ENCODE results near the gene CEP41. TPM values are rescaled to one million over a fixed set of nuclear protein-coding genes. Genes with fewer than 3 reads are reported as not detected.

The CEP41 gene
- total and polyA plus RNA-seq, 10 of the 15 experiments (the other 5 are each of a cell fraction or from before 2014, with no cell fraction given) = 11.4 to 43.0 (median 24.7) TPM

DNA sequence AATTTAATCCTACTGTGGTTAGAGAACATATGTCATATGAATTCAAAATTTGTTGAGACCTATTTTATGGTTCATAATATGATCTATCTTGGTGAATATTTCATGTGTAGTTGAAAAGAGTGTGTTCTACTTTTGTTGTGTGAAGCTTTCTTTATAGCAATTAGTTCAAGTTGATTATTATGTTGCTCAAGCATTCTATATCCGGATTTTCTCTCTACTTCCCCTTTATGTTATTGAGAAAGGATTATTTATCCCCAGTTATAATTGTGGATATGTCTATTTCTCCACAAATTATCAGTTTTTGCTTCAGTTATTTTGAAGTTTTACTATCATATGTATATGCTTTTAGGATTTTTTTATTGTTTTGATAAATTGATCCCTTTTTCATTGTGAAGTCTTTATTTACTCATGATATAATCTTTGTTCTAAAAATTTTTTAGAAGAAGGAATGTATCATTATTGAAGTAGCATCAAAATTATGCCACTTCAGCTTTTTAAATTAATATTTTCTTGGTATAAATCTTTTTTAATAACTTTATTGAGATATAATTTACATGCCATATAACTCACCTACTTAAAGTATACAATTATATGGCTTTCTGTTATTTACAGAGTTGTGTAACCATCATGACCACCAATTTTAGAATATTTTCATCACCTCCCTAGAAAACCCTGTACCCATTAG is 39.0 kb upstream of the CEP41 start:
- TF ChIP-seq POLR2A (IDR thresholded peaks at IDR 0.05; ENCODE audit: low read depth, low read length) (no peak), KDM1A (IDR thresholded peaks at IDR 0.05; ENCODE audit: borderline replicate concordance) (no peak), ZBED1 (IDR thresholded peaks at IDR 0.05; ENCODE audit: borderline replicate concordance) (no peak), TAF1 (IDR thresholded peaks at IDR 0.05; ENCODE audit: borderline replicate concordance, low read depth, low read length) (no peak), KLF5 (IDR thresholded peaks at IDR 0.05; ENCODE audit: partially characterized antibody) (no peak)
- TF ChIP-seq, protein P1, sequence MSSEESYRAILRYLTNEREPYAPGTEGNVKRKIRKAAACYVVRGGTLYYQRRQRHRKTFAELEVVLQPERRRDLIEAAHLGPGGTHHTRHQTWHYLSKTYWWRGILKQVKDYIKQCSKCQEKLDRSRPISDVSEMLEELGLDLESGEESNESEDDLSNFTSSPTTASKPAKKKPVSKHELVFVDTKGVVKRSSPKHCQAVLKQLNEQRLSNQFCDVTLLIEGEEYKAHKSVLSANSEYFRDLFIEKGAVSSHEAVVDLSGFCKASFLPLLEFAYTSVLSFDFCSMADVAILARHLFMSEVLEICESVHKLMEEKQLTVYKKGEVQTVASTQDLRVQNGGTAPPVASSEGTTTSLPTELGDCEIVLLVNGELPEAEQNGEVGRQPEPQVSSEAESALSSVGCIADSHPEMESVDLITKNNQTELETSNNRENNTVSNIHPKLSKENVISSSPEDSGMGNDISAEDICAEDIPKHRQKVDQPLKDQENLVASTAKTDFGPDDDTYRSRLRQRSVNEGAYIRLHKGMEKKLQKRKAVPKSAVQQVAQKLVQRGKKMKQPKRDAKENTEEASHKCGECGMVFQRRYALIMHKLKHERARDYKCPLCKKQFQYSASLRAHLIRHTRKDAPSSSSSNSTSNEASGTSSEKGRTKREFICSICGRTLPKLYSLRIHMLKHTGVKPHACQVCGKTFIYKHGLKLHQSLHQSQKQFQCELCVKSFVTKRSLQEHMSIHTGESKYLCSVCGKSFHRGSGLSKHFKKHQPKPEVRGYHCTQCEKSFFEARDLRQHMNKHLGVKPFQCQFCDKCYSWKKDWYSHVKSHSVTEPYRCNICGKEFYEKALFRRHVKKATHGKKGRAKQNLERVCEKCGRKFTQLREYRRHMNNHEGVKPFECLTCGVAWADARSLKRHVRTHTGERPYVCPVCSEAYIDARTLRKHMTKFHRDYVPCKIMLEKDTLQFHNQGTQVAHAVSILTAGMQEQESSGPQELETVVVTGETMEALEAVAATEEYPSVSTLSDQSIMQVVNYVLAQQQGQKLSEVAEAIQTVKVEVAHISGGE (CRISPR knock-in tag; IDR thresholded peaks at IDR 0.05) = no peak
- TF ChIP-seq, protein P2, sequence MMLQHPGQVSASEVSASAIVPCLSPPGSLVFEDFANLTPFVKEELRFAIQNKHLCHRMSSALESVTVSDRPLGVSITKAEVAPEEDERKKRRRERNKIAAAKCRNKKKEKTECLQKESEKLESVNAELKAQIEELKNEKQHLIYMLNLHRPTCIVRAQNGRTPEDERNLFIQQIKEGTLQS (IDR thresholded peaks at IDR 0.05; ENCODE audit: borderline replicate concordance, extremely low read depth, low read depth, low read length) = no peak
- TF ChIP-seq, protein P3, sequence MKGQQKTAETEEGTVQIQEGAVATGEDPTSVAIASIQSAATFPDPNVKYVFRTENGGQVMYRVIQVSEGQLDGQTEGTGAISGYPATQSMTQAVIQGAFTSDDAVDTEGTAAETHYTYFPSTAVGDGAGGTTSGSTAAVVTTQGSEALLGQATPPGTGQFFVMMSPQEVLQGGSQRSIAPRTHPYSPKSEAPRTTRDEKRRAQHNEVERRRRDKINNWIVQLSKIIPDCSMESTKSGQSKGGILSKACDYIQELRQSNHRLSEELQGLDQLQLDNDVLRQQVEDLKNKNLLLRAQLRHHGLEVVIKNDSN (IDR thresholded peaks at IDR 0.05; ENCODE audit: borderline replicate concordance, extremely low read length, insufficient read depth, low read depth, low read length) = no peak
- in situ Hi-C loops (cut with MboI) (no loop called here), intact Hi-C loops (cut with micrococcal nuclease; ENCODE audit: unreplicated experiment) (no loop called here)
- H3K4me1 ChIP-seq (ENCODE audit: control insufficient read depth, insufficient read depth, low read length) = peaks cover 11% of the 10 kb centered on the region; the same call in 1 of the 2 replicates
- H4K20me1 ChIP-seq (ENCODE audit: control insufficient read depth, insufficient read depth) = no peaks in the 10 kb centered on the region
- no peaks in the 10 kb centered on the region for H3K36me3 ChIP-seq (ENCODE audit: control insufficient read depth in 2 of 2, insufficient read depth in 2 of 2, low read length in 1 of 2)
- no peak overlapping the region for H2AFZ ChIP-seq (ENCODE audit: control insufficient read depth, low read depth, low read length)
- ATAC-seq (no peak), DNase-seq (ENCODE audit: low read depth, low spot score) (no peak), FAIRE-seq (no peak)
- SMC1A ChIA-PET (ENCODE audit: uncharacterized antibody, unreplicated experiment) = interaction anchor here (1.3 kb wide), 1 partner anchor 7 kb away, joined by 6 read pairs; no protein-coding TSS in a partner anchor
- no peak overlapping the region for H3K27ac ChIP-seq (ENCODE audit: control insufficient read depth, insufficient read depth)
- 38% methylated on average over 1 of the region's 1 CpG for WGBS (ENCODE audit: insufficient coverage, insufficient replicate concordance, low lambda C conversion rate, missing lambda C conversion rate)
- RAD21 ChIA-PET (ENCODE audit: unreplicated experiment) = no interaction called here
- H3K27me3 ChIP-seq (replicated peaks in 1 of 2; ENCODE audit: control insufficient read depth in 2 of 2, insufficient read depth in 2 of 2, low read length in 1 of 2) = no peaks in the 10 kb centered on the region; a peak in 1 of 4 replicates
- H3K79me2 ChIP-seq (ENCODE audit: control insufficient read depth, insufficient read depth, low read length) = no peaks in the 10 kb centered on the region
- H3K4me3 ChIP-seq = no peak overlapping the region
- CTCF ChIA-PET = no interaction called here
- no TSS peak for BruUV-seq (replicated peaks)
- POLR2A ChIA-PET = no interaction called here
- H3K9ac ChIP-seq (ENCODE audit: control insufficient read depth, insufficient read depth, low read length) = no peak overlapping the region
- H3K9me3 ChIP-seq (replicated peaks; ENCODE audit: control insufficient read depth, insufficient read depth, low read length) = no peaks in the 10 kb centered on the region; the same call in 2 of the 3 replicates
- H3K4me2 ChIP-seq (ENCODE audit: control insufficient read depth, insufficient read depth) = no peak overlapping the region

Measured in GM12878 (cell line).